ENCODE measurements around the gene EFHB. TPM values are rescaled to one million over a fixed set of nuclear protein-coding genes. Genes with fewer than 3 reads are reported as not detected.

Gene EFHB
- polyA plus RNA-seq, 2 of the 4 experiments (the other 2 are of a cell fraction): 2.1 to 2.7 TPM

DNA sequence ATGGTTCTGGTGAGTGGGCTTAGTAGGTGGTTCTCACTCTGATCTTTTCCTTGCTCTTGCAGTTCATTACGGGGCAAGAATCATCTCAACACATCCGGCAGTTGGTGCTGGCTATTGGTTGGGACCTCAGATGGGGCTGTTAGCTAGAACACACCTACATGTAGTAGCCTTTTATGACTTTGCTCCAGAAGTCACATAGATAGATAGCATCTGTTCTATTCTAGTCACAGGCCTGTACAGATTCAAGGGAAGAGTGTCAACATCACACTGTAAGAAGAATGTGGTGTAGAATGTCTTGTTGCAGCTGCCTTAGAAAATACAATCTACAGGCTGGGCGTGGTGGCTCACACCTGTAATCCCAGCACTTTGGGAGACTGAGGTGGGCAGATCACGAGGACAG lies 27.9 kb upstream of the EFHB start:
- ATAC-seq (no peak), FAIRE-seq (no peak), DNase-seq (ENCODE audit: low read depth in 1 of 2, low spot score in 1 of 2) (no peak)
- no peak overlapping the region for H3K4me2 ChIP-seq
- H3K27ac ChIP-seq: no peak overlapping the region
- WGBS (ENCODE audit: missing lambda C conversion rate): 92% methylated on average over 4 of the region's 4 CpGs
- TF ChIP-seq, protein P1, sequence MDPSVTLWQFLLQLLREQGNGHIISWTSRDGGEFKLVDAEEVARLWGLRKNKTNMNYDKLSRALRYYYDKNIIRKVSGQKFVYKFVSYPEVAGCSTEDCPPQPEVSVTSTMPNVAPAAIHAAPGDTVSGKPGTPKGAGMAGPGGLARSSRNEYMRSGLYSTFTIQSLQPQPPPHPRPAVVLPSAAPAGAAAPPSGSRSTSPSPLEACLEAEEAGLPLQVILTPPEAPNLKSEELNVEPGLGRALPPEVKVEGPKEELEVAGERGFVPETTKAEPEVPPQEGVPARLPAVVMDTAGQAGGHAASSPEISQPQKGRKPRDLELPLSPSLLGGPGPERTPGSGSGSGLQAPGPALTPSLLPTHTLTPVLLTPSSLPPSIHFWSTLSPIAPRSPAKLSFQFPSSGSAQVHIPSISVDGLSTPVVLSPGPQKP (IDR thresholded peaks at IDR 0.05; ENCODE audit: low read depth, low read length): no peak
- TF ChIP-seq, protein P2, sequence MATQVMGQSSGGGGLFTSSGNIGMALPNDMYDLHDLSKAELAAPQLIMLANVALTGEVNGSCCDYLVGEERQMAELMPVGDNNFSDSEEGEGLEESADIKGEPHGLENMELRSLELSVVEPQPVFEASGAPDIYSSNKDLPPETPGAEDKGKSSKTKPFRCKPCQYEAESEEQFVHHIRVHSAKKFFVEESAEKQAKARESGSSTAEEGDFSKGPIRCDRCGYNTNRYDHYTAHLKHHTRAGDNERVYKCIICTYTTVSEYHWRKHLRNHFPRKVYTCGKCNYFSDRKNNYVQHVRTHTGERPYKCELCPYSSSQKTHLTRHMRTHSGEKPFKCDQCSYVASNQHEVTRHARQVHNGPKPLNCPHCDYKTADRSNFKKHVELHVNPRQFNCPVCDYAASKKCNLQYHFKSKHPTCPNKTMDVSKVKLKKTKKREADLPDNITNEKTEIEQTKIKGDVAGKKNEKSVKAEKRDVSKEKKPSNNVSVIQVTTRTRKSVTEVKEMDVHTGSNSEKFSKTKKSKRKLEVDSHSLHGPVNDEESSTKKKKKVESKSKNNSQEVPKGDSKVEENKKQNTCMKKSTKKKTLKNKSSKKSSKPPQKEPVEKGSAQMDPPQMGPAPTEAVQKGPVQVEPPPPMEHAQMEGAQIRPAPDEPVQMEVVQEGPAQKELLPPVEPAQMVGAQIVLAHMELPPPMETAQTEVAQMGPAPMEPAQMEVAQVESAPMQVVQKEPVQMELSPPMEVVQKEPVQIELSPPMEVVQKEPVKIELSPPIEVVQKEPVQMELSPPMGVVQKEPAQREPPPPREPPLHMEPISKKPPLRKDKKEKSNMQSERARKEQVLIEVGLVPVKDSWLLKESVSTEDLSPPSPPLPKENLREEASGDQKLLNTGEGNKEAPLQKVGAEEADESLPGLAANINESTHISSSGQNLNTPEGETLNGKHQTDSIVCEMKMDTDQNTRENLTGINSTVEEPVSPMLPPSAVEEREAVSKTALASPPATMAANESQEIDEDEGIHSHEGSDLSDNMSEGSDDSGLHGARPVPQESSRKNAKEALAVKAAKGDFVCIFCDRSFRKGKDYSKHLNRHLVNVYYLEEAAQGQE (IDR thresholded peaks at IDR 0.05): no peak
- TF ChIP-seq, protein P3, sequence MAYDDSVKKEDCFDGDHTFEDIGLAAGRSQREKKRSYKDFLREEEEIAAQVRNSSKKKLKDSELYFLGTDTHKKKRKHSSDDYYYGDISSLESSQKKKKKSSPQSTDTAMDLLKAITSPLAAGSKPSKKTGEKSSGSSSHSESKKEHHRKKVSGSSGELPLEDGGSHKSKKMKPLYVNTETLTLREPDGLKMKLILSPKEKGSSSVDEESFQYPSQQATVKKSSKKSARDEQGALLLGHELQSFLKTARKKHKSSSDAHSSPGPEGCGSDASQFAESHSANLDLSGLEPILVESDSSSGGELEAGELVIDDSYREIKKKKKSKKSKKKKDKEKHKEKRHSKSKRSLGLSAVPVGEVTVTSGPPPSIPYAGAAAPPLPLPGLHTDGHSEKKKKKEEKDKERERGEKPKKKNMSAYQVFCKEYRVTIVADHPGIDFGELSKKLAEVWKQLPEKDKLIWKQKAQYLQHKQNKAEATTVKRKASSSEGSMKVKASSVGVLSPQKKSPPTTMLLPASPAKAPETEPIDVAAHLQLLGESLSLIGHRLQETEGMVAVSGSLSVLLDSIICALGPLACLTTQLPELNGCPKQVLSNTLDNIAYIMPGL (CRISPR knock-in tag; IDR thresholded peaks at IDR 0.05; ENCODE audit: borderline replicate concordance): no peak
- no peak for TF ChIP-seq POLR2AphosphoS2 (conservative IDR thresholded peaks at IDR 0.05; ENCODE audit: low read length)
- no peak for TF ChIP-seq NR3C1 (IDR thresholded peaks at IDR 0.05)
- TF ChIP-seq KDM5A (IDR thresholded peaks at IDR 0.05): no peak
- TF ChIP-seq MYC (IDR thresholded peaks at IDR 0.05; ENCODE audit: borderline replicate concordance, low read length): no peak
- TF ChIP-seq, protein P4, sequence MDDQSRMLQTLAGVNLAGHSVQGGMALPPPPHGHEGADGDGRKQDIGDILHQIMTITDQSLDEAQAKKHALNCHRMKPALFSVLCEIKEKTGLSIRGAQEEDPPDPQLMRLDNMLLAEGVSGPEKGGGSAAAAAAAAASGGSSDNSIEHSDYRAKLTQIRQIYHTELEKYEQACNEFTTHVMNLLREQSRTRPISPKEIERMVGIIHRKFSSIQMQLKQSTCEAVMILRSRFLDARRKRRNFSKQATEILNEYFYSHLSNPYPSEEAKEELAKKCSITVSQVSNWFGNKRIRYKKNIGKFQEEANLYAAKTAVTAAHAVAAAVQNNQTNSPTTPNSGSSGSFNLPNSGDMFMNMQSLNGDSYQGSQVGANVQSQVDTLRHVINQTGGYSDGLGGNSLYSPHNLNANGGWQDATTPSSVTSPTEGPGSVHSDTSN (IDR thresholded peaks at IDR 0.05): no peak
- TF ChIP-seq, protein P5, sequence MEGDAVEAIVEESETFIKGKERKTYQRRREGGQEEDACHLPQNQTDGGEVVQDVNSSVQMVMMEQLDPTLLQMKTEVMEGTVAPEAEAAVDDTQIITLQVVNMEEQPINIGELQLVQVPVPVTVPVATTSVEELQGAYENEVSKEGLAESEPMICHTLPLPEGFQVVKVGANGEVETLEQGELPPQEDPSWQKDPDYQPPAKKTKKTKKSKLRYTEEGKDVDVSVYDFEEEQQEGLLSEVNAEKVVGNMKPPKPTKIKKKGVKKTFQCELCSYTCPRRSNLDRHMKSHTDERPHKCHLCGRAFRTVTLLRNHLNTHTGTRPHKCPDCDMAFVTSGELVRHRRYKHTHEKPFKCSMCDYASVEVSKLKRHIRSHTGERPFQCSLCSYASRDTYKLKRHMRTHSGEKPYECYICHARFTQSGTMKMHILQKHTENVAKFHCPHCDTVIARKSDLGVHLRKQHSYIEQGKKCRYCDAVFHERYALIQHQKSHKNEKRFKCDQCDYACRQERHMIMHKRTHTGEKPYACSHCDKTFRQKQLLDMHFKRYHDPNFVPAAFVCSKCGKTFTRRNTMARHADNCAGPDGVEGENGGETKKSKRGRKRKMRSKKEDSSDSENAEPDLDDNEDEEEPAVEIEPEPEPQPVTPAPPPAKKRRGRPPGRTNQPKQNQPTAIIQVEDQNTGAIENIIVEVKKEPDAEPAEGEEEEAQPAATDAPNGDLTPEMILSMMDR (IDR thresholded peaks at IDR 0.05): no peak
- TF ChIP-seq FOXS1 (CRISPR knock-in tag; IDR thresholded peaks at IDR 0.05): no peak
- no peak for TF ChIP-seq TFCP2L1 (CRISPR knock-in tag; IDR thresholded peaks at IDR 0.05)
- TF ChIP-seq RFX5 (IDR thresholded peaks at IDR 0.05): no peak
- no peaks in the 10 kb centered on the region for H3K9me3 ChIP-seq
- ChIA-PET CTCF (no interaction called here), POLR2A (no interaction called here)
- H3K4me1 ChIP-seq: peaks cover 10% of the 10 kb centered on the region
- H3K4me3 ChIP-seq: no peak overlapping the region

DNA sequence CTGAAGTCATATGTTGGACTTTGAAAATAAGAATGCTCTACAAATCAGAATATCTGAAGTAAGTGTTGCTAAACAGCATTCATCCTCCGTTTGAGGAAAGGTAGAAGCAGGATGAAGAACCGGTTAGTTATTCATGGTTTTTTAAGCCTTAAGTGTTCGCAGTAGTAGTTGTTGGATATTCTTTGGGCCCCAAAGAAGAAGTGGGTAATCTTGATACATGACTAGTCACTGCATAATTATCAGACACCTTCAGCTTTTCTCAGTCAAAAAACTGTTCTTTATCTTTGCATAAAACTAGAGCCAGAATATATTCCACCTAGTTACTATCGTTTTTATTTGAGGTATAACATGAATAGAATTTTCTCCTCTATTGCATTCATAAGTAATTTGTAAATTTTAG lies 26.7 kb upstream of the EFHB start:
- FAIRE-seq: no peak
- Histone ChIP-seq H3K27ac (no peak overlapping the region), H3K9me3 (no peaks in the 10 kb centered on the region), H3K4me1 (peaks cover 20% of the 10 kb centered on the region), H3K4me2 (no peak overlapping the region), H3K4me3 (no peak overlapping the region)
- CTCF ChIA-PET: interaction anchor here (0.6 kb wide), 1 partner anchor 9 kb away, joined by 4 read pairs; no protein-coding TSS in a partner anchor
- no peak for TF ChIP-seq BHLHE40 (IDR thresholded peaks at IDR 0.05; ENCODE audit: low read depth, low read length)
- TF ChIP-seq, protein P6, sequence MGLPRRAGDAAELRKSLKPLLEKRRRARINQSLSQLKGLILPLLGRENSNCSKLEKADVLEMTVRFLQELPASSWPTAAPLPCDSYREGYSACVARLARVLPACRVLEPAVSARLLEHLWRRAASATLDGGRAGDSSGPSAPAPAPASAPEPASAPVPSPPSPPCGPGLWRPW (IDR thresholded peaks at IDR 0.05): no peak
- TF ChIP-seq, protein P7, sequence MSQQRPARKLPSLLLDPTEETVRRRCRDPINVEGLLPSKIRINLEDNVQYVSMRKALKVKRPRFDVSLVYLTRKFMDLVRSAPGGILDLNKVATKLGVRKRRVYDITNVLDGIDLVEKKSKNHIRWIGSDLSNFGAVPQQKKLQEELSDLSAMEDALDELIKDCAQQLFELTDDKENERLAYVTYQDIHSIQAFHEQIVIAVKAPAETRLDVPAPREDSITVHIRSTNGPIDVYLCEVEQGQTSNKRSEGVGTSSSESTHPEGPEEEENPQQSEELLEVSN (IDR thresholded peaks at IDR 0.05; ENCODE audit: borderline replicate concordance, low read depth): no peak
- no peak for TF ChIP-seq HOXB5 (CRISPR knock-in tag; IDR thresholded peaks at IDR 0.05)
- no peak for TF ChIP-seq ESRRA (IDR thresholded peaks at IDR 0.05; ENCODE audit: borderline replicate concordance, low read length)
- no peak for TF ChIP-seq HOXB13 (CRISPR knock-in tag; IDR thresholded peaks at IDR 0.05; ENCODE audit: low read depth)
- no peak for TF ChIP-seq TFCP2L1 (CRISPR knock-in tag; IDR thresholded peaks at IDR 0.05)
- ATAC-seq: no peak
- no peak for DNase-seq (ENCODE audit: low read depth in 1 of 2, low spot score in 1 of 2)
- POLR2A ChIA-PET: no interaction called here
- WGBS (ENCODE audit: missing lambda C conversion rate): 70% methylated on average over 4 of the region's 4 CpGs
